ENCODE measurements around the gene SEPTIN8.

The SEPTIN8 gene

GRCh38 chr5:132781029-132781428 is 4.0 kb upstream of the SEPTIN8 start:
- DNase-seq, result no peak

GRCh38 chr5:132780577-132780976 is 3.5 kb upstream of the SEPTIN8 start:
- no peak for DNase-seq

GRCh38 chr5:132779961-132780360 is 2.9 kb upstream of the SEPTIN8 start:
- DNase-seq, result no peak

GRCh38 chr5:132778856-132779255 is 1.8 kb upstream of the SEPTIN8 start:
- DNase-seq, result no peak

GRCh38 chr5:132778129-132778528 is 1.1 kb upstream of the SEPTIN8 start:
- no peak for DNase-seq

- no peak for DNase-seq
Measured at GRCh38 chr5:132776938-132777208, 166 bp downstream of the SEPTIN8 start.

- DNase-seq, result no peak
Measured at GRCh38 chr5:132776131-132776937, 705 bp downstream of the SEPTIN8 start.

- no peak for DNase-seq
Measured at GRCh38 chr5:132775476-132775961, 1.5 kb downstream of the SEPTIN8 start.

GRCh38 chr5:132774896-132775295 is 2.1 kb downstream of the SEPTIN8 start:
- DNase-seq, result no peak

- no peak for DNase-seq
Measured at GRCh38 chr5:132774406-132774805, 2.6 kb downstream of the SEPTIN8 start.

- DNase-seq, result no peak
Measured at GRCh38 chr5:132773601-132774355, 3.3 kb downstream of the SEPTIN8 start.

- no peak for DNase-seq
Measured at GRCh38 chr5:132773114-132773513, 3.9 kb downstream of the SEPTIN8 start.

GRCh38 chr5:132772291-132773070 is 4.6 kb downstream of the SEPTIN8 start:
- DNase-seq, result no peak

- no peak for DNase-seq
Measured at GRCh38 chr5:132771503-132771998, 5.5 kb downstream of the SEPTIN8 start.

GRCh38 chr5:132770476-132771159 is 6.4 kb downstream of the SEPTIN8 start:
- no peak for DNase-seq

- no peak for DNase-seq
Measured at GRCh38 chr5:132768485-132768868, 8.6 kb downstream of the SEPTIN8 start.

- no peak for DNase-seq
Measured at GRCh38 chr5:132767150-132767549, 9.9 kb downstream of the SEPTIN8 start.

- DNase-seq, result no peak
Measured at GRCh38 chr5:132766806-132767055, 10.3 kb downstream of the SEPTIN8 start.

GRCh38 chr5:132766020-132766805 is 10.8 kb downstream of the SEPTIN8 start:
- DNase-seq, result no peak

GRCh38 chr5:132765311-132766019 is 11.6 kb downstream of the SEPTIN8 start:
- no peak for DNase-seq

GRCh38 chr5:132764671-132765238 is 12.3 kb downstream of the SEPTIN8 start:
- no peak for DNase-seq
